GM21619 (cell line): Measurements from ENCODE around the gene ATP2A2.
"Not testable (repeated sequence)": the region's sequence is repeated elsewhere in the genome, so short reads cannot be mapped to it uniquely, and the experiment has no call there.

ENCODE experiments used
- ATAC-seq: cut with Tn5 transposase; IDR thresholded peaks from one replicate; pipeline ENCODE4 v1.9.1; 2021; ENCODE audit not compliant: unreplicated experiment

ATP2A2 gene

DNA sequence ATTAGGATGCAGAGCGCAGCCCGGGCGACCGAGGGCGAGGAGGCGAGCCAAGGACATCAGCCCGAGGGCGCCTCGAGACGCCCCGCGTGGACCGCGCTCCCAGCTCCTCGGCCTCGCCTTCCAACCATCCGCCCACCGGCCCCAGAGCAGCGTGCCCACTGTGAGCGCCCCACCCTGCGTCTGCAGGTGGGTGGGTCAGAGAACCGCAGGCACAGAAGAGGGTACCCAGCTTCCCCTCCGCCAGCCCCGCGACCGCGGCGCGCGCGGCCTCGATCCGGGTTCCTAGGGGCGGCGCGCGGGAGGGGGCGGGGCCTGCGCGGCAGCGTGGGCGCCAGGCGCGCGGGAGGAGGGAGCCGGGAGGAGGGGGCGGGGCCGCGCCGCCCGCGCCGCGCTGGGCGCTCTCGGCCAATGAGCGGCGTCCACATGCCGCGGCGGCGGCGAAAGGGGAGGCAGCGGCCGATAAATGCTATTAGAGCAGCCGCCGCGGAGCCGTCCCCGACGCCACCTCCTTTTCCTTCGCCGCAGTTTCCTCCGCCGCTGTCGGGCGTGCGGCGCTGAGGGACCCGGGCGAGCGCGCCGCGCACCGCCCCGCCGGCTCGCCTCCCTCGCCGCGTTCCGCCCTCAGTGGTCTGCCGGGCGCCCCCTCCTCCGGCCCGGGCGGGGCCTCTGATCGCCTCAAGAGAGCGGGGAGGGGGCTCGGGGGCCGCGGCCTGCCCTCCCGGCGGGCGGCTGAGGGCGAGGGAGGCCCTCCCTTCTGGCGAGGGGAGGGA lies at the start of gene ATP2A2:
TSS of gene ATP2A2 (plus strand) at position 469 of the 770 bp plus-strand sequence. CDS start 543 bp downstream, outside the sequence.
- peak; percentile 67 for ATAC-seq

DNA sequence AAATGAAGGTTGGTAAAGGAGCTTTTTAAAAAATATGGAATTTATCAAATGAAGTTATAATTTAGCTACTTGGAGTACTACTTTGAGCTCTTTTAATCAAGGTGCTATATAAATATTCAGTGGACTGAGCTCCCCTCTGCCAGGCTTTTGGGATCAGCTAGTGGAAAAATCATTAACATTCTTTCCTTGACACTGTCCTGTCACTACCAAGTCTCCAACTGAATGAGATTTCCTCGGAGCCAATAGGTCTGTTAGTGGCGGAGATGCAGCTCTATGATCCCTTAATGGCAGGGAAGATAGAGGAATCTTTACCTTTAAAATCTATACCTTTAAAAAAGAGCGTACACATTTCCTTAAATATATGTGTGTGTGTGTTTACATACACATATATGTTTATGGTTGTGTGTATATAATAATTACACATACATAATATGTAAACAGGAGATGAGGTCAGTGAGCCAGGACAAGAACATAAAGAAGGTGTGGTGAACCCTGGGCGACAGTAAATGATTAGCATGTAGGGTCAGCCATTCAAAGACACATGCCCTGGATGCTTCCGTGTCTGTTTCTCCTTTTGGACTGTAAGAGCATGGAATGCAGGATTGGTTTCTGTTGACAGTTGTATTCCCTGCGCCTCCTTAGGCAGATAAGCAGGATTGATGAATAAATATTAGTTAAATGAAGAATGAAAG lies 47.7 kb upstream of the ATP2A2 start:
- ATAC-seq: no peak

DNA sequence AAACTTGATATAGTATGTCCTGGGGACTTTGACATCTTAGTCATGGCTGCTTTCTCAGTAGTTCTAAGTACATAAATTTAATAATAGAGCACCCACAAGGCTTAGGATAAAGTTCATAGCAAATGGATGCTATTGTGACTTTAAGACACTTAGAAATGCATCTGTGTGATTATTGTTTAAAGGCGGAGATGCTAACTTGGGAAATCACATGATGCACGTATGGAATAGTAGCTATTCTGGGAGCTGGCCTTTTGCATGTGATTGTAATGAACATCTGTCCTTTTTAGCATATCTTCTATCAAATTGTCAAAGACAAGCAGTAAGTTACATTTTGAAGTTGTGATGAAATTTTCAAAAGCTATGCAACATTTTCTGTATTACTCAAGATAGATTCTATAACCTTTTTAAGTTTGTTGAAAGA lies 46.7 kb upstream of the ATP2A2 start:
- ATAC-seq: no peak

DNA sequence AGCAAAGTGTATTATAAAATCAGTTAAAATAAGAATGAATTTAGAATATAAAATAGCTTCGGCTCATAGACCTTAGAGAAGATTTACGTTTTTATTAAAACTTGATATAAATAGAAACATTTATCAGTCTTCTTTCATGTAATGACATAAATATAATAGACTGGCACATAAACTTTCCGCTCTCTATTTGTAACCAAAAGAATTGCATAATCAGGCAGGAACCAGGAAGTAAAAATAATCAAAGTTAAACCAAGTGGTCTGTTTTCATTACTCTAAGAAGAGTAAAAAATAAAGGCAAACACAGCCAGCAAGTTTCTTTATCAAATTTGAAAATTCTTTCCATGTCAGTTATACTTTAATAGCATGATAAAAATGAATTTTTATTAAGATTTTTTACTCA lies 46.3 kb upstream of the ATP2A2 start:
- ATAC-seq: no peak

DNA sequence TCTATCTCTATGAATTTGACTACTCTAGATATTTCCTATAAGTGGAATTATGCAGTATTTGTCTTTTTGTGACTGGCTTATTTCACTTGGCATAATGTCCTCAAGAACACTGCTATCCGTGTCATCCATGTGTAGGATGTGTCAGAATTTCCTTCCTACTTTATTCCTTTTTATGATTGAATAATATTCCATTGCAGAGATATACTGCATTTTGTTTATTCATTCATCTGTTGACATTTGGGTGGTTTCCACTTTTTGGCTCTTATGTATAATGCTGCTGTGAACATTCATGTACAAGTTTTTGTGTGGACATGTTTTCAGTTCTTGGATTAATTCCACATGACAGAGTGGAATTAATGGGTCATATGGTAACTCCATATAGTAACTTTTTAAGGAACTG lies 45.7 kb upstream of the ATP2A2 start:
- no peak for ATAC-seq

DNA sequence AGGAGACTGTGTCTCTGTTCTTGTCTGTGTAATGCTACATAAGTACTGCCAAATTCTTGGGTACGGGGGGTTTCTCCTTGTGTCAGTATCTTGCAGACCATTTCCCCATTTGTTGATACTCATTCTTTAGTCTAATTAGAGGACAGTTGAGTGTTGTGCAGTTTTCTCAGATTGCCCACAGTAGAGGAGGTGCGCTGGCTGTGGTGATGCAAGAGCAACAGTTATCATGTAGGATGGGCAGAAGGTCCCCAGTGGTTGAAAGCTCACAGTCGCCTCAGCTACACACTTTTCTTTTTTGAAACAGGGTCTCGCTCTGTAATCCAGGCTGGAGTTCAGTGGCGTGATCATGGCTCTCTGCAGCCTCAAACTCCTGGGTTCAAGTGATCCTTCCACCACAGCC lies 37.8 kb upstream of the ATP2A2 start:
- ATAC-seq: no peak

- ATAC-seq: no peak
Observed at GRCh38 chr12:110244372-110244771, 36.7 kb upstream of the ATP2A2 start.

GRCh38 chr12:110244829-110245228 lies 36.2 kb upstream of the ATP2A2 start:
- ATAC-seq: no peak

GRCh38 chr12:110245369-110245772 lies 35.7 kb upstream of the ATP2A2 start:
- no peak for ATAC-seq

DNA sequence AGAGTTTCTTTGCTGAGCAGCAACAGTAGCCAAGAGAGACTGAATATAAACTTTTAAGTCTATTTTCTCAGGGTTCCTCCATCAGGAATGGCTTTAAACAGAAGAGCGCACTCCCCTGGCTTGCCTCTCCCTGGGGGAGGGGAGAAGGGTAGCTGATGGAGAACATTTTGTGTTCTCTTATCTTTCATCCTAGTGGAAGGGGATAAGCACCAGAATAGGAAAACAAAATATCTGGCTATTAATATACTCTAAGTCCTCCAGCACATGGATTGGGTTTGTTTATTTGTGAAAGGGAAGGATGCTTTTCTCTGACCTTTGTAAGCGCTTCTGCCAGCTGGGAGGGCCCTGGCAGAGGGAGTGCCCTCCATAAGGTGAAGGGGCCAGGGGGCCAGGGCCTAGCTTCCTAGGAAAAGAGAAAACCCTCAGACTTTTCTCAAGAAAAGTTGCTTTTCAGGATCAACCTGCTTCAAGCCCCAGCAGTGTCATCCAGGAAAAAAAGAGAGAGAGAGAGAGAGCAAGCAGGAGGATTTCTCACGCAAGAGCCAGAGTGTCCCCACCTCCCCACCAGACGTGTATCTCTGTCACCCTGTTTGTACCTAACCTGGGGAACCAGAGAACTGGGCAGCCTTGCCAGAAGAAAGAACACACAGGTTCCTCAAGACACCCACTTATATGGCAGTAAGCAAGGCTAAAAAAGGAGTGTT lies 34.3 kb upstream of the ATP2A2 start:
- ATAC-seq: no peak

DNA sequence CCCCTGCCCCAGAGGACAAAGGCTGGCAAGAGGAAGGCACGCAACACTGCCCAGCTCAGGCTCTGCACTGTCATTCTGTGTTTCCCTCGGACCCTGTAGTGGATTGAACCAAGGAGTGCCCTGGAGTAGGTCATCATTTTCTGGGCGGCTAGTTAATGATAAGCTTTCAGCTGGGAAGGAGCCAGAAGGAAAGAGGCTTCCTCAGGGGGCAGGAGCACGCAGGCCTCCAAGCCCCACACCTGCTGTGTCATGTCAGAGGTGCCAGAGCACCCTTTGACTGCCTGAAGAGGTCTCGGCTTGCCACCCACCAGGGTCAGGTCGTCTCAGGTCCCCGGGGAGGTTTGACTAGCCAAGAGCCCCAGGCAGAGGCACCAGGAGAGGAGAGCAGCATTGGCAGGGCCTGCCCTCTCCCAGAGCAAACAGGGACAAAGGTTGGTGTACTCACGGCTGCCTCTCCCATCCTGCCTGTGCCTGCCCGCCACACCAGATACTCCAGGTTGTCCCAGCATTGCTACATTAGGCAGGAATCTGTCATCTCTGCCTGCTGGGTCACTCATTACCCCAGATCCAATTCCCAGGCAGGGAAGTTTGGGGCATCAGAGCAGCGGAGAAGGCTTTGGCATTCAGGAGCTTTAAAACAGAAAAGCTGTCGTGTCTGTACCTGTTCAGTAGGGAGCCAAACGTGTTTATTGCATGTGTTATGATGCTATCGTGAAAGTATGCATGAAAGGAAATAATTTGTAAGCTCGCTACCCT lies 33.5 kb upstream of the ATP2A2 start:
- no peak for ATAC-seq

DNA sequence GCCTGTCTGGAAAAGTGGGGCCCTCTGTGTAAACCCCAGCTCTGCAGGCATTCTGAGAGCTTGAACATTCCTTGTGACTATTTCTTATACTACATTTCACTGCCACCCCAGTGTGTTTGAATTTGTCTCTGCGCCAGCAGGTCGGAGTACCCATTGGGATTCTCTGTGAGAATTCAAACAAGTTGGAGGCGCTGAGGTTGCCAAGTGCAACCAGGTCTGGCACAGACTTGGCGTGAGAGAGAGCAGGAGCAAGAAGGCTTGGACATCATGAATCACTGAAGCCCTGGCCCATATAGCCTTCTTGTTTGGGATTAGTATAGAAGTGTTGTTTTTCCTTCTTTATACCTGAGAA lies 33.0 kb upstream of the ATP2A2 start:
- no peak for ATAC-seq

- no peak for ATAC-seq
Observed at GRCh38 chr12:110249105-110249504, 31.9 kb upstream of the ATP2A2 start.

DNA sequence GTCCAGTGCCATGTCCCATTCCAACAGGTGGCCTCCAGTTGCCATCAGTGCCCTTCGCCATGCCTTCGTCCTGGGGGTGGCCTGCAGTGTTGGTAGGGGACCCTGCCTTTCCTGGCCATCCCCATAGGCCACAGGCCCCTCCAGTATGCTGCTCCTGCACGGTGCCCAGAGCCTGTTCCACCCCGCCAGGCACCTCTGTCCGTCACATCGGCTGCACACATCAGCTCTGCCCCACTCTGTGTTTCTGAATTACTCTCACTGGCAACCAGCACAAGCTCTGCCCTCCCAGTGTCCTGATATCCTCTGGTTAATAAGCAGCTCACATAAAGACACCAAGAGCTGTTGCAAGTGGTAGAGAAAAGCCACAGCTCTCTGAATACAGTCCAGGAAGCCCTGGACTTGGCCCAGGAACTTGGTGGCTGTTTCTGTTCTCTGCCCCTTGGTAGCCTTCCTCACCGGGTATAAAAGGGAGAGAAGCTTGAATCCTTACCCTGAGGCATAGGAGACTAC lies 31.3 kb upstream of the ATP2A2 start:
- no peak for ATAC-seq

DNA sequence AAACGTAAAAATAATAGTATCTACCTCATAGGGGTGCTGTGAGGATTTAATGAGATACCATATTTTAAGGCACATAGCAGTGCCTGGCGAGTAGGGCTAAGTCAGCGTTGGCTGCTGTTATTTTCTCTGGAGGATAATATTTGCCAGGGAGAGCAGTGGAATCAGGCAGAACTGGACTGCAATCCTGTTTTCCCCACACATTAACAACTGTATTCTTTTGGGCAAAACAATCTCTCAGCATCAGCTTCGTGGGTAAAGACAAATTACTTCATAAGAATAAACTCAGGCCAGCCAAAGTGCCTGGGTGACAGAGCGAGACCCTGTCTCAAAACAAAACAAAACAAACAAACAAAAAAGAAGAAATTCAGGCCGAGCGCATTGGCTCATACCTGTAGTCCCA lies 29.7 kb upstream of the ATP2A2 start:
- no peak for ATAC-seq

DNA sequence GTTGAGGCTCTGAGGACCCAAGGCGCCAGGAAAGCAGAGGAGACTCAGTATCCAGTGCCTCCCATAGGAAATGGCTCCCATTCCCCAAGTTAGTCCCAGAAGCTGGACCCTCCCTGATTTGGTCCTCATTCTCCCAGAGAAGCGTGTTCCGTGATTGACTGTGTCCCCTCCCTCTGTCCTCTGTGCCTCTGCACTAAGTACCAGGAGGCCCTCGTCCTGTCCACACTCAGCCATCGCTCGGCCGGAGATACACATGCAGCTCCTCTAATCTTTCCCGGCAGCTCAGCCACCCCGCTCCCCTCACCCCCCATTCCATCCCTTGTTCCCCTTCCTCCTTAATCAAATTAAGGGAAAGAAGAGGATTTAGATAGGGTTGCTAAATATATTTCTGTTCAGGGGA lies 28.3 kb upstream of the ATP2A2 start:
- ATAC-seq: no peak

- ATAC-seq: no peak
Observed at GRCh38 chr12:110253176-110253575, 27.9 kb upstream of the ATP2A2 start.

DNA sequence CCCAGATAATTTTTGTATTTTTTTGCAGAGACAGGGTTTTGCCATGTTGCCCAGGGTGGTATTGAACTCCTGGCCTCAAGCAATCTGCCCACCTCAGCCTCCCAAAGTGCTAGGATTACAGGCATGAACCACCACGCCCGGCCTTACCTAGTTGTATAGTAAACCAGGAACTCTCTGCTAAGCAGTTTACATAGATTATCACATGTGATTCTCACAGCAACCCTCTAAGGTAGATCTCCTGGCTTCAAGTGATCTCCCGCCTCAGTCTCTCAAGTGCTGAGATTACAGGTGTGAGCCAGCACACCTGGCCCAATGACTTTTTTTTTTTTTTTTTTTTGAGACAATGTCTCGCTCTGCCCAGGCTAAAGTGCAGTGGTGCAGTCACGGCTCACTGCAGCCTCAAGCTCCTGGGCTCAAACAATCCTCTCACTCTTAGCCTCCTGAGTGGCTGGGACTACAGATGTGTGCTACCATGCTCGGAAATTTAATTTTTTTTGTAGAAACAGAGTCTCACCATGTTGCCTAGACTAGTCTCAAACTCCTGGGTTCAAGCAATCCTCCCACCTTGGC lies 26.0 kb upstream of the ATP2A2 start:
- ATAC-seq: no peak

DNA sequence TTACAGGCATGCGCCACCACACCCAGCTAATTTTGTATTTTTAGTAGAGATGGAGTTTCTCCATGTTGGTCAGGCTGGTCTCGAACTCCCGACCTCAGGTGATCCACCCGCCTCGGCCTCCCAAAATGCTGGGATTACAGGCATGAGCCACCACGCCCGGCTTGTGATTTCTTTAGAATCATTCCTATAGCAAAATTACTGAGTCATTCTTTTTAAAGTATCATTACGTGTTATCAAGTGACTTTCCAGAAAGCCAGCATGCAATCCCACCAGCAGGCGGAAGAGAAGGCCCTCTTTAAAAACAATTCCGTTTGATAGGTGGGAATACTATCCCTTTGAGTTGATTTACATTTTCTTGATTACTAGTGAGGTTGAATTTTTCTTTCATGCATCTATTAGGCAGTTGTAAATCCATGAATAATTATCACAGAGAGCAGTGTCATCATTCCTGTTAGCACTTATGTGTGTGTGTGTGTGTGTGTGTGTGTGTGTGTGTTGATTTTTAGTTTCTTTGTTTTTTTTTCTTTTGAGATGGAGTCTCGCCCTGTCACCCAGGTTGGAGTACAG lies 25.1 kb upstream of the ATP2A2 start:
- ATAC-seq: not testable (repeated sequence)

DNA sequence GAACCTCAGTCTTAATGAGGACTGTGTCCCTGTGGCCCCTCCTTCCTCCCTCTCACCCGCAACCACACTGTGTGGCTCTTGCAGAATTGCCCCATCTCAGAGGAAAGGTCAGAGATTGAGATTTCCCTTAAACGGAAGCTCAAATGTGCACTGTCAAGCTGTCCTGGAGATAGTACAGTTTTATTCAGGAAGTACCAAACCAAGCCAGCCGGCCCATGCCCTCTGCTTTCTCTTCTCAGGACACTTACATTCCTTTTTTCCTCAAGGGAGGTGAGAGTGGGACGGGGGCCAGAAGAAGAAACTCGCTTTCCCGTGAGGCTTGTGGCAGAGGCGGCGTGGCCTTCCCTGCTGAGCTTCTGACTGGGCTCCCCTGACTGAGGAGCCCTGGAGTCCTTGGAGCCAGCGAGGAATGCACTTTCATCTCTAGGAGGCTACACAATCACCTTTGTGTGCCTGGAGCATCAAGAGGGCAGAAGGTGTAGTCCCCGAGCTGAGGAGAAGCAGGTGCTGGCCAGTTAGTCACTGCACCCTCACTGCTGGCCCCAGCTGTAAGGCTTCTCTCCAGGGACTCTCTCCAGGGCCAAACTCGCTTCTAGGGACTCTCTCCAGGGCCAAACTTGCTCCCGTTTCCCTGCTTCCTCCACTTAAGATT lies 24.1 kb upstream of the ATP2A2 start:
- ATAC-seq: no peak
